Sigmoid colon (tissue), 7 donors: Measurements from ENCODE around the gene ACAD11. TPM values are rescaled to one million over a fixed set of nuclear protein-coding genes. Genes with fewer than 3 reads are reported as not detected.
"Not testable (repeated sequence)": the region's sequence is repeated elsewhere in the genome, so short reads cannot be mapped to it uniquely, and the experiment has no call there.

Source experiments
- DNase-seq: peaks from one replicate; pipeline ENCODE4 v3.0.0-alpha.2; 2019
- H3K27ac ChIP-seq, 4 donors: fragments of 200-600 bp; sonication (generic); one replicate each; pipeline ENCODE4 v1.5.1; 2016 to 2019; ENCODE audit warnings: mild to moderate bottlenecking in 1 of 4
- H3K27me3 ChIP-seq, 3 donors: fragments of 200-600 bp; sonication (generic); one replicate each; pipeline ENCODE4 v1.5.1; 2019; ENCODE audit warnings: mild to moderate bottlenecking in 1 of 3
- H3K36me3 ChIP-seq, 4 donors: fragments of 200-600 bp; sonication (generic); one replicate each; pipeline ENCODE4 v1.5.1; 2016 to 2019
- H3K4me1 ChIP-seq, 4 donors: fragments of 200-600 bp; sonication (generic); one replicate each; pipeline ENCODE4 v1.5.1; 2017 to 2019
- H3K4me3 ChIP-seq, 4 donors: fragments of 200-600 bp; sonication (generic); one replicate each; pipeline ENCODE4 v1.5.1; 2017 to 2019; ENCODE audit warnings: mild to moderate bottlenecking in 2 of 4, moderate library complexity in 1 of 4
- H3K9me3 ChIP-seq, 4 donors: fragments of 200-600 bp in 3 of 4; sonication (generic) in 3 of 4; one replicate each; pipeline versions ENCODE4 v1.5.1 to v1.6.1; 2013 to 2019
- CTCF ChIP-seq, 4 experiments: fragments of 450-650 bp in 3 of 4; fragments of 200-600 bp in 1 of 4; IDR thresholded peaks; one replicate each; pipeline ENCODE4 v1.5.1; 2016 to 2019; ENCODE audit warnings: antibody characterized with exemption in 4 of 4, mild to moderate bottlenecking in 3 of 4, moderate library complexity in 2 of 4
- EP300 ChIP-seq, 4 donors: sonication (generic); formaldehyde crosslinking; IDR thresholded peaks; one replicate each; pipeline ENCODE4 v1.6.1; 2017; ENCODE audit warnings: antibody characterized with exemption in 4 of 4
- POLR2A ChIP-seq, 2 donors: fragments of 450-650 bp; IDR thresholded peaks; one replicate each; pipeline ENCODE4 v1.6.1; 2016; ENCODE audit warnings: antibody characterized with exemption in 2 of 2, mild to moderate bottlenecking in 2 of 2, moderate library complexity in 2 of 2
- POLR2AphosphoS5 ChIP-seq, 4 donors: sonication (generic); formaldehyde crosslinking; IDR thresholded peaks; one replicate each; pipeline ENCODE4 v1.6.1; 2017; ENCODE audit warnings: antibody characterized with exemption in 4 of 4
- WGBS, 2 donors: extraction: QIAGEN DNeasy Blood & Tissue Kit; methylation state at CpG; one replicate each; pipeline ENCODE4 v1.1.7; 2013; 5-methylcytosine and 5-hydroxymethylcytosine counted together
- intact Hi-C: fragments of 100-400 bp; cut with DNase I; formaldehyde crosslinking; loops from one replicate; pipeline ENCODE4 v1.15.1; 2023
- polyA plus RNA-seq, 3 donors: library from polyadenylated mRNA; stranded (reverse); fragments of 200-250 nt; gene quantifications; one replicate each; pipeline ENCODE4 v1.2.3, GENCODE V29; 2013
- total RNA-seq, 4 donors: library from RNA; depleted of rRNA; stranded (reverse); fragments of >200 nt; gene quantifications; one replicate each; pipeline ENCODE4 v1.1.0, GENCODE V29; 2016
- donor health status: healthy with polysubstance abuse.
- donor health status: Bipolar disorder and iron deficiency.
- donor health status: healthy.

ACAD11 gene
- total and polyA plus RNA-seq, 7 donors, result 2.4 to 71.7 (median 26.8) TPM

GRCh38 chr3:132650153-132650552, 9.5 kb downstream of the ACAD11 start:
- Histone ChIP-seq H3K27me3 (no peaks in the 10 kb centered on the region), H3K4me1 (peaks cover 0 to 6% (median 0%) of the 10 kb centered on the region in 4 donors), H3K36me3 (no peaks in the 10 kb centered on the region), H3K4me3 (no peak overlapping the region), H3K27ac (no peak overlapping the region), H3K9me3 (no peaks in the 10 kb centered on the region)
- intact Hi-C loops, result no loop called here
- 62 to 94% methylated on average over 1 of the region's 1 CpG for WGBS, 2 donors
- TF ChIP-seq CTCF (IDR thresholded peaks at IDR 0.05) (no peak), POLR2A (IDR thresholded peaks at IDR 0.05) (no peak), EP300 (IDR thresholded peaks at IDR 0.05) (no peak), POLR2AphosphoS5 (IDR thresholded peaks at IDR 0.05) (no peak)
- DNase-seq, result no peak

GRCh38 chr3:132645058-132645457, 14.6 kb downstream of the ACAD11 start:
- no peaks in the 10 kb centered on the region for H3K27me3 ChIP-seq
- TF ChIP-seq POLR2A (IDR thresholded peaks at IDR 0.05), result no peak
- TF ChIP-seq CTCF (IDR thresholded peaks at IDR 0.05), result no peak
- TF ChIP-seq POLR2AphosphoS5 (IDR thresholded peaks at IDR 0.05), result no peak
- TF ChIP-seq EP300 (IDR thresholded peaks at IDR 0.05), result no peak
- H3K4me1 ChIP-seq, result no peaks in the 10 kb centered on the region
- 92 to 98% methylated on average over 1 of the region's 1 CpG for WGBS, 2 donors
- no peak overlapping the region for H3K27ac ChIP-seq
- no peaks in the 10 kb centered on the region for H3K9me3 ChIP-seq
- DNase-seq, result no peak
- intact Hi-C loops, result loop anchor here (10.0 kb wide), 1 partner anchor 290 kb away; no protein-coding TSS in a partner anchor
- H3K36me3 ChIP-seq, result peaks cover 0 to 4% (median 0%) of the 10 kb centered on the region in 4 donors
- H3K4me3 ChIP-seq, result no peak overlapping the region

DNA sequence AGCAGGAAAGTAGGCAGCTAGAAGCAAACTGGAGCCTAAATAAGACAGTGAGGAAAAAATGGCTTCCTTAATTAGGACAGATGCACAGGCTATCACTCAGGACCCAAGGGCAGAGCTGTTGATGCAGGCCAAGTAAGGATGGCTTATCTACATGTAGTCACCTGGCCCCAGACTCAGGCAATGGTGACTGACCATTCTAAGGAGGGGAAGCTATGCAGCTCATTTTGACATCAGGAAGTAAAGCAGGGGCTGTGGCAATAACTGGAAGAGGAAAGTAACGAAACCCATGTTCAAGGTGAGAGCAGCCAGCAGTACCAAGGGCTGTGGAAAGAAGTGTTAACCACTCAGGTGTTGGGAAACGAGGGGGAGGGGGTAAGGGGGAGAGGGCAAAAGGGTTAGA, 16.2 kb downstream of the ACAD11 start:
- 68 to 71% methylated on average over 2 of the region's 2 CpGs for WGBS, 2 donors
- no peaks in the 10 kb centered on the region for H3K9me3 ChIP-seq
- no peaks in the 10 kb centered on the region for H3K27me3 ChIP-seq
- H3K36me3 ChIP-seq, result peaks cover 0 to 13% (median 7%) of the 10 kb centered on the region in 4 donors
- H3K27ac ChIP-seq, result no peak overlapping the region
- intact Hi-C loops, result loop anchor here (2.0 to 10.0 kb wide), 2 partner anchors 107 to 289 kb away; no protein-coding TSS in a partner anchor
- H3K4me1 ChIP-seq, result no peaks in the 10 kb centered on the region
- DNase-seq, result no peak
- no peak for TF ChIP-seq POLR2AphosphoS5 (IDR thresholded peaks at IDR 0.05)
- no peak for TF ChIP-seq EP300 (IDR thresholded peaks at IDR 0.05)
- TF ChIP-seq CTCF (IDR thresholded peaks at IDR 0.05), result no peak
- no peak for TF ChIP-seq POLR2A (IDR thresholded peaks at IDR 0.05)
- no peak overlapping the region for H3K4me3 ChIP-seq

DNA sequence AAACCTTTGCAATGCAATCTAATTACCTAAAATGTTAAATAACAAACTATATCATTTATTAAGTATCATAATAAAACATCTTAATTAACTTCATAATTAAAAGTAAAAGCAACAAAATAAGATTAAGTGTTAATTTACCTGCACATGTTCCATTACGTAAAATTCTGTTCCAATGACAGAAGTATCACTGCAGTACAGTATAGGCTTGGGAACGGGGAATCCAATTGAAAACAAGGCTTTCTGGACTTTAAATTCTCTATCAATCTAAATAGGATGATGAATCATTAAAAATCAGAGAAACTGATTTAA, 17.1 kb downstream of the ACAD11 start:
- DNase-seq, result no peak
- Histone ChIP-seq H3K4me1 (no peaks in the 10 kb centered on the region), H3K9me3 (no peaks in the 10 kb centered on the region), H3K27me3 (no peaks in the 10 kb centered on the region), H3K36me3 (peaks cover 0 to 22% (median 7%) of the 10 kb centered on the region in 4 donors), H3K27ac (no peak overlapping the region), H3K4me3 (no peak overlapping the region)
- intact Hi-C loops, result loop anchor here (2.0 to 10.0 kb wide), 2 partner anchors 106 to 288 kb away; no protein-coding TSS in a partner anchor
- 77 to 79% methylated on average over 2 of the region's 2 CpGs for whole genome bisulfite sequencing, 2 donors
- TF ChIP-seq POLR2A (IDR thresholded peaks at IDR 0.05), result no peak
- no peak for TF ChIP-seq POLR2AphosphoS5 (IDR thresholded peaks at IDR 0.05)
- no peak for TF ChIP-seq EP300 (IDR thresholded peaks at IDR 0.05)

GRCh38 chr3:132641837-132642538, 17.6 kb downstream of the ACAD11 start:
- no peak overlapping the region for H3K27ac ChIP-seq
- no peak for DNase-seq
- H3K9me3 ChIP-seq, result no peaks in the 10 kb centered on the region
- H3K36me3 ChIP-seq, result peaks cover 0 to 27% (median 7%) of the 10 kb centered on the region in 4 donors
- no peak overlapping the region for H3K4me3 ChIP-seq
- WGBS, 2 donors, result 60 to 76% methylated on average over 5 of the region's 5 CpGs
- TF ChIP-seq CTCF (IDR thresholded peaks at IDR 0.05), result peak; percentile 57 to 71 (median 63)
- no peak for TF ChIP-seq EP300 (IDR thresholded peaks at IDR 0.05)
- no peaks in the 10 kb centered on the region for H3K27me3 ChIP-seq
- H3K4me1 ChIP-seq, result no peaks in the 10 kb centered on the region
- intact Hi-C loops, result loop anchor here (2.0 to 10.0 kb wide), 2 partner anchors 105 to 287 kb away; no protein-coding TSS in a partner anchor

- DNase-seq, H3K9me3 ChIP-seq, H3K4me3 ChIP-seq, H3K4me1 ChIP-seq, H3K27me3 ChIP-seq, H3K27ac ChIP-seq: not testable (repeated sequence)
- 90 to 92% methylated on average over 2 of the region's 2 CpGs for WGBS, 2 donors
- H3K36me3 ChIP-seq, result peaks cover 0 to 32% (median 7%) of the 10 kb centered on the region in 4 donors
- intact Hi-C loops, result loop anchor here (10.0 kb wide), 1 partner anchor 287 kb away; no protein-coding TSS in a partner anchor
Observed at GRCh38 chr3:132641427-132641826, 18.2 kb downstream of the ACAD11 start.
